Upper lobe of left lung (tissue), 6 donors: Measurements from ENCODE around the gene PHYKPL. TPM values are rescaled to one million over a fixed set of nuclear protein-coding genes. Genes with fewer than 3 reads are reported as not detected.

Experiments used
- ATAC-seq, 2 donors: fragments of 200-7000 bp; cut with Tn5 transposase; one replicate each; pipeline ENCODE4 v1.9.1; 2022; ENCODE audit warnings: mild to moderate bottlenecking in 2 of 2, moderate library complexity in 2 of 2; ENCODE audit not compliant: low FRiP score in 2 of 2
- DNase-seq, 2 donors: peaks; one replicate each; pipeline ENCODE4 v3.0.0-alpha.2; 2019 to 2020
- H3K27ac ChIP-seq, 4 donors: fragments of 200-600 bp; sonication (generic); one replicate each; pipeline ENCODE4 v1.5.1; 2016 to 2019
- H3K27me3 ChIP-seq, 4 donors: fragments of 200-600 bp; sonication (generic); one replicate each; pipeline ENCODE4 v1.5.1; 2017 to 2019
- H3K36me3 ChIP-seq, 4 donors: fragments of 200-600 bp; sonication (generic); one replicate each; pipeline ENCODE4 v1.5.1; 2016 to 2019
- H3K4me1 ChIP-seq, 4 donors: fragments of 200-600 bp; sonication (generic); one replicate each; pipeline ENCODE4 v1.5.1; 2018 to 2019
- H3K4me3 ChIP-seq, 4 donors: fragments of 200-600 bp; sonication (generic); one replicate each; pipeline ENCODE4 v1.5.1; 2017 to 2019; ENCODE audit warnings: mild to moderate bottlenecking in 2 of 4, moderate library complexity in 1 of 4
- H3K9me3 ChIP-seq, 4 donors: fragments of 200-600 bp; sonication (generic); one replicate each; pipeline ENCODE4 v1.5.1; 2018 to 2019
- EP300 ChIP-seq, 4 donors: sonication (generic); formaldehyde crosslinking; IDR thresholded peaks; one replicate each; pipeline ENCODE4 v1.5.1; 2017; ENCODE audit warnings: antibody characterized with exemption in 4 of 4, control low read depth in 2 of 4
- POLR2A ChIP-seq, 4 donors: fragments of 450-650 bp; IDR thresholded peaks; one replicate each; pipeline ENCODE4 v1.5.1; 2016 to 2017; ENCODE audit warnings: antibody characterized with exemption in 4 of 4, mild to moderate bottlenecking in 2 of 4
- POLR2AphosphoS5 ChIP-seq, 2 donors: sonication (generic); formaldehyde crosslinking; IDR thresholded peaks; one replicate each; pipeline ENCODE4 v1.5.1; 2017; ENCODE audit warnings: antibody characterized with exemption in 2 of 2
- WGBS, 2 donors: methylation state at CpG; one replicate each; pipeline ENCODE4 v1.1.5; 2017 to 2018; 5-methylcytosine and 5-hydroxymethylcytosine counted together
- total RNA-seq, 6 donors: library from RNA; depleted of rRNA in 4 of 6; stranded (reverse); fragments of >200 nt in 4 of 6; gene quantifications; one replicate each; pipeline versions ENCODE4 v1.1.0 to v1.2.1, GENCODE V29; 2016 to 2021
- TF ChIP-seq, protein P1 (sequence below), 6 experiments: fragments of 450-650 bp in 4 of 6; fragments of 200-600 bp in 2 of 6; sonication (generic) in 2 of 6; IDR thresholded peaks; one replicate each; pipeline ENCODE4 v1.5.1; 2016 to 2019; ENCODE audit warnings: antibody characterized with exemption in 6 of 6
- donor health status: DM: no; HTN: no; CAD: no; lungs with moderate emphysema.
- donor health status: DM: no; HTN: yes; CAD: no; lungs with severe emphysema.

PHYKPL gene
- total RNA-seq, 6 donors from 2014 or later: 61.0 to 237 (median 91.9) TPM

- Histone ChIP-seq H3K4me1 (peaks cover 53 to 86% (median 66%) of the 10 kb centered on the region in 4 donors), H3K27ac (no peak overlapping the region), H3K27me3 (no peaks in the 10 kb centered on the region), H3K9me3 (no peaks in the 10 kb centered on the region), H3K4me3 (no peak overlapping the region), H3K36me3 (peaks cover 0 to 5% (median 2%) of the 10 kb centered on the region in 4 donors)
- no peak for TF ChIP-seq POLR2A (IDR thresholded peaks at IDR 0.05)
- TF ChIP-seq, protein P1, sequence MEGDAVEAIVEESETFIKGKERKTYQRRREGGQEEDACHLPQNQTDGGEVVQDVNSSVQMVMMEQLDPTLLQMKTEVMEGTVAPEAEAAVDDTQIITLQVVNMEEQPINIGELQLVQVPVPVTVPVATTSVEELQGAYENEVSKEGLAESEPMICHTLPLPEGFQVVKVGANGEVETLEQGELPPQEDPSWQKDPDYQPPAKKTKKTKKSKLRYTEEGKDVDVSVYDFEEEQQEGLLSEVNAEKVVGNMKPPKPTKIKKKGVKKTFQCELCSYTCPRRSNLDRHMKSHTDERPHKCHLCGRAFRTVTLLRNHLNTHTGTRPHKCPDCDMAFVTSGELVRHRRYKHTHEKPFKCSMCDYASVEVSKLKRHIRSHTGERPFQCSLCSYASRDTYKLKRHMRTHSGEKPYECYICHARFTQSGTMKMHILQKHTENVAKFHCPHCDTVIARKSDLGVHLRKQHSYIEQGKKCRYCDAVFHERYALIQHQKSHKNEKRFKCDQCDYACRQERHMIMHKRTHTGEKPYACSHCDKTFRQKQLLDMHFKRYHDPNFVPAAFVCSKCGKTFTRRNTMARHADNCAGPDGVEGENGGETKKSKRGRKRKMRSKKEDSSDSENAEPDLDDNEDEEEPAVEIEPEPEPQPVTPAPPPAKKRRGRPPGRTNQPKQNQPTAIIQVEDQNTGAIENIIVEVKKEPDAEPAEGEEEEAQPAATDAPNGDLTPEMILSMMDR (IDR thresholded peaks at IDR 0.05): no peak
- ATAC-seq (no peak), DNase-seq (no peak)
- 83 to 88% methylated on average over 2 to 3 of the region's 3 CpGs for WGBS, 2 donors
Observed at GRCh38 chr5:178235588-178235974, 3.0 kb upstream of the PHYKPL start.

DNA sequence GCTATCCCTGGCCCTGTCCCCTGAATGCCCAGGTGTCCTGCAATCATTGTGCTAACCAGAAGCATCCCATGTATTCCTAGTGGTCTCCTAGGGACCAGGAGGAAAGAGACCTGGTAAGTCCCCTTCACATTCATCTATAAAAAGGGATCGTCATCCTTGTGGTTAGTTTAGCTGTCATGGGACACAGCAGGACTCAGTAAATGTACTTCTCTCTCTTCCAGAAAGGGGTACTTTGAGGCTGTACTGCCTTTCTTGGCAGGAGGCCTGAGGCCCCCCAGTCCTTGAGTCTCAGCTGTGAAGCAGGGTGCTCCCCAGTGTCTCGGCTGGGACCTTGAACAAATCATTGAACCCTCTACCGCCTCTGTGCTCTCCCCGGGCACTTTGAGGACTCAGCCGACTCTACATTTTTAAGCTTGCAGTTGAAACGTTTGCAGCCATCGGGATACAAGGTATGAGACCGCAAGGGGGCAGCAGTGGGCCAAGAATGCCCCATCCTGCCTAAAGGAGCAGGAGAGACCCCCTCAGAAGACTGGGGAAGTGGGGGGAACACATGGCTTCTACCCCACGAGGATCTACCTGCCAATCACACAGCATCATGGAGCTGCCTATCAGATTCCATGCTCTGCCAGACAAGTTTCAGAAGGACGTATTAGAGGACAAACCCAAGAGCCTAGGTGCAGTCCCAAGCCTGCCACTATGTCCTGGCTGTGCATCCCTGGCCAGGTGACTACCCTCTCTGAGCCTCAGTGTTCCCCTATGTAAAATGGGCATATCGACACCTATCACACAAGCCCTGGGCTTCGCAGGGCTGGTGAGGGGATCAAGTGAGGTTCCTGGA is 2.4 kb upstream of the PHYKPL start:
- peak in 1 of 2 donors; percentile 74 for DNase-seq
- Histone ChIP-seq H3K9me3 (no peaks in the 10 kb centered on the region), H3K4me1 (peaks cover 50 to 86% (median 67%) of the 10 kb centered on the region in 4 donors), H3K36me3 (peaks cover 0 to 10% (median 5%) of the 10 kb centered on the region in 4 donors), H3K4me3 (no peak overlapping the region), H3K27ac (peak overlapping the region in 2 of 4 donors; percentile 48 to 54), H3K27me3 (no peaks in the 10 kb centered on the region)
- 27 to 54% methylated on average over 6 to 12 of the region's 12 CpGs for WGBS, 2 donors
- TF ChIP-seq EP300 (IDR thresholded peaks at IDR 0.05): no peak
- TF ChIP-seq POLR2A (IDR thresholded peaks at IDR 0.05): no peak
- TF ChIP-seq POLR2AphosphoS5 (IDR thresholded peaks at IDR 0.05): no peak
- TF ChIP-seq, protein P1 (IDR thresholded peaks at IDR 0.05): peak; percentile 37 to 69 (median 58)
- no peak for ATAC-seq

DNA sequence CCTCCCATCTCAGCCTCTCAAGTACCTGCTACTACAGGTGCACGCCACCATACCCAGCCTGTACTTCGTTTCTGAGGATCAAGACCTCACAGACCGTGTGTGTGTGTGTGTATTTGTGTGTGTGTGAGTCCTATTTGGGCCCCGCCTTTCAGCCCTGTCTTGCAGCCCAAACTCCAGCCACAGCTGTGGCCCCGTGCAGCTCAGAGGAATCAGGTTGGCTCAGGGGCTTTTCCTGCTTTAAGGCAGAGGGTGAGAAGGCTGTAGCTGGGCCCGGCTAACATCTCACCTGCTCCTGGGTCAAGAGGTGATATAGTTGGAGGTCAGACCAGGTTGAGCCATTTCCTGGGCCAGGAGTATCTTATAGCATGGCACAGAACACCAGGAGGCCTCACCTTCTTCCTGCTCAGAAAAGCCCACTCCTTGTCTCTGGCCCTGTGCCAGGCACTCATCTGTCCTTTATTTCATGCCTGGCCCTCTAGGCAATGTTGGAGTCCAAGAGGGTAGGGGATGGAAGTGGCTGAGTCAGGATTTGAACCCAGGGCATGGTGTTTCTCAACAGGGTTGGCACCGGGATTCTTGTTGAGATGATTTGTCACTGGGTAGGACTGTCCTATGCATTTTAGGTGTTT is 1.6 kb upstream of the PHYKPL start:
- H3K4me3 ChIP-seq: no peak overlapping the region
- WGBS, 2 donors: 80 to 81% methylated on average over 6 to 7 of the region's 7 CpGs
- TF ChIP-seq, protein P1 (IDR thresholded peaks at IDR 0.05): no peak
- no peak for TF ChIP-seq EP300 (IDR thresholded peaks at IDR 0.05)
- TF ChIP-seq POLR2AphosphoS5 (IDR thresholded peaks at IDR 0.05): no peak
- TF ChIP-seq POLR2A (IDR thresholded peaks at IDR 0.05): no peak
- H3K9me3 ChIP-seq: no peaks in the 10 kb centered on the region
- peaks cover 0 to 17% (median 11%) of the 10 kb centered on the region in 4 donors for H3K36me3 ChIP-seq
- H3K4me1 ChIP-seq: peaks cover 48 to 88% (median 66%) of the 10 kb centered on the region in 4 donors
- DNase-seq (no peak), ATAC-seq (no peak)
- H3K27ac ChIP-seq: no peak overlapping the region
- H3K27me3 ChIP-seq: no peaks in the 10 kb centered on the region

GRCh38 chr5:178232920-178233429 is 373 bp upstream of the PHYKPL start:
- H3K36me3 ChIP-seq: peaks cover 0 to 30% (median 22%) of the 10 kb centered on the region in 4 donors
- H3K27me3 ChIP-seq: no peaks in the 10 kb centered on the region
- H3K9me3 ChIP-seq: no peaks in the 10 kb centered on the region
- H3K4me3 ChIP-seq: peak overlapping the region; percentile 67 to 93 (median 80)
- ATAC-seq (no peak), DNase-seq (no peak)
- peaks cover 36 to 76% (median 54%) of the 10 kb centered on the region in 4 donors for H3K4me1 ChIP-seq
- H3K27ac ChIP-seq: peak overlapping the region; percentile 95 to 99 (median 96)
- WGBS, 2 donors: 67 to 84% methylated on average over 9 to 11 of the region's 11 CpGs
- TF ChIP-seq POLR2A (IDR thresholded peaks at IDR 0.05) (no peak), EP300 (IDR thresholded peaks at IDR 0.05) (no peak), POLR2AphosphoS5 (IDR thresholded peaks at IDR 0.05) (no peak)
- TF ChIP-seq, protein P1 (IDR thresholded peaks at IDR 0.05): no peak
